ENCODE data around the gene FGD5.
"Not testable (repeated sequence)": the region's sequence is repeated elsewhere in the genome, so short reads cannot be mapped to it uniquely, and the experiment has no call there.

The FGD5 gene

DNA sequence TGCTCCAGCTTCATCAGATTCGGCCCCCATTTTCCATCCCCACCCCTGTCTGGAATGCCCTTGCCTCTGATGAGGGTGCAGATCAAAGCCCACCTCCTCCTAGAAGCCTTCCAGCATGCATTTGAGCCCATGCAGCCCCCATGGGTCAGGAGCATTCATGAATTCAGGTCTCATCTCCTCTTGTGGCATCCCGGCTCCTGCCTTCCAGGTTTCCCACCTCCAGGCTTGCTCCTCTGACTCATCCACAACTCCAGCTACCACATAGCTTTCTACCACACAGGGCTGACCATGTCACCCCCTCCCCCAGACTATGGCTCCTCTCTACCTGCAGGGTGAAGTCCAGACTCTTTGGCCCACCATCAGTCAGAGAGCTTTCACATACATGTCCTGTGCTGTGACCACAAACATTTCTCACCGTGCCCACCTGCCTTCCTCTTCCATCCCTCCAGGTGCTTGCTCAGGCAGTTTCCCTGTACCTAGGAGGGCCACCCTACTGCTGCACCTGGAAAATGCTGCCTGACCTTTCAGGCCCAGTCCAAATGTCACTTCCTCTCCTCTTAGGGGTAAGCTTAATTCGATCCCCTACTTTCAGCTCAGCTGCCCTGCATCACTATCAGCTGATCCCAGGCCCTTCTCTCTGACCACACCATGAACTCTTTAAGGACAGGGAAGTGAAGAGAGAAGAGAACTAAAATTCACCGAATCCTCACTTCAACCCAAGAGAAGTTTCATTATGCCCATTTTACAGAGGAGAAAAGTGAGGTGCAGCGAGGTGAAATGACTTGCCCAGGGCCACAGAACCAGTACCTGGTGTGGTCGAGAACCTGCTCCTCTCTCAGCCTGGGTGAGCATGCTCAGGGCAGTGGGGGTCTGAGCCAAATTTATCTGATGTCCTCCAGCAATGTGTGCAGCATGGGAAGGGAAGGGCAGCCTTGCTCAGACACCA, 13.7 kb upstream of the FGD5 start:
- no peak for DNase-seq (ENCODE audit: low read depth, low spot score)

DNA sequence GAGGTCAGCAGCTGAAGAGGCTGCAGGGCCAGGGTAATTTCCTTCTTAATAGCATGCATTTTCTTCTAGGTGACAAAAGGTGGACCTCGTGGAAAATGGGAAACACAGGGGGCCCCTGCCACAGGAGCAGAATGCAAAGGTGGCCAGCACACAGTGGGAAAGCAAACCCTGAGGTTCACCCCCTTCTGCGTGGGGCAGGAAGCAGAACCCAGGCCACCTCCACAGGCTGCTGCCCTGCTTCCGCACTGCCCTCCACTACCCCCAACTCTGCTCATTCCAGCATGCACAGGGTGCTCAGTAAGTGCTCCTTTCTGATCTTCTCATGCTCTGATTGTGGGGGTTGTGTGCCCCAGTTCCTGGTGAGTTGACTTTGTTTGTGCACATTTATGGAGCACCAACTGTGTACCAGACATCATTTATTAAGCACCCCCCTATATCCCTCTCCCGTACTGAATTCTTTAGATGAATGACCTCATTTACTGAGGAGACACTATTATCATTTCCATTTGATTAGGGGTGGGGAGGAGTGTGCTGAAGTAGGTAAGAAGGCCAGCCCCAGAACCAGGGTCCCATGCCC, 12.7 kb upstream of the FGD5 start:
- DNase-seq (ENCODE audit: low read depth, low spot score): no peak

GRCh38 chr3:14806641-14807263, 12.0 kb upstream of the FGD5 start:
- DNase-seq (ENCODE audit: low read depth, low spot score): no peak

DNA sequence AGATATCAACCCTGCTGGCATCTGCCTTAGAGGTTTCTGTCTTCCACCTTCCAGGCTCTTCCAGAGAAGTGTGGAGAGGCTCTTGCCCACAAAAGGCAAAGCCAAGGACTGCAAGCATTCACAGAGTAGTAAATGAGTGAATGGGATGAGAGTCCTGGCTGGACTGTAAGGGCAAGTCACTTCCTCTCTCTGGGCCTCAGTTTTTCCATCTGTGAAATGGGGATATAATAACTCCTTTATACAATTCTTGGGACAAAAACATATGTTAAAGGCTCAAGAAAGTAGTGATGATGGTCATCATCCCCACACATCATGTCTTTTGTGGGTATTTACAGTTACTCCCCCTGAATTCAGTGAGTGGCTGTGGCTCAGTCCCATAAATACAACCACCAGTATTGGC, 10.7 kb upstream of the FGD5 start:
- no peak for DNase-seq (ENCODE audit: low read depth, low spot score)

GRCh38 chr3:14808502-14809266, 10.1 kb upstream of the FGD5 start:
- DNase-seq (ENCODE audit: low read depth, low spot score): no peak

- DNase-seq (ENCODE audit: low read depth, low spot score): not testable (repeated sequence)
Observed at GRCh38 chr3:14809611-14810010, 9.2 kb upstream of the FGD5 start.

DNA sequence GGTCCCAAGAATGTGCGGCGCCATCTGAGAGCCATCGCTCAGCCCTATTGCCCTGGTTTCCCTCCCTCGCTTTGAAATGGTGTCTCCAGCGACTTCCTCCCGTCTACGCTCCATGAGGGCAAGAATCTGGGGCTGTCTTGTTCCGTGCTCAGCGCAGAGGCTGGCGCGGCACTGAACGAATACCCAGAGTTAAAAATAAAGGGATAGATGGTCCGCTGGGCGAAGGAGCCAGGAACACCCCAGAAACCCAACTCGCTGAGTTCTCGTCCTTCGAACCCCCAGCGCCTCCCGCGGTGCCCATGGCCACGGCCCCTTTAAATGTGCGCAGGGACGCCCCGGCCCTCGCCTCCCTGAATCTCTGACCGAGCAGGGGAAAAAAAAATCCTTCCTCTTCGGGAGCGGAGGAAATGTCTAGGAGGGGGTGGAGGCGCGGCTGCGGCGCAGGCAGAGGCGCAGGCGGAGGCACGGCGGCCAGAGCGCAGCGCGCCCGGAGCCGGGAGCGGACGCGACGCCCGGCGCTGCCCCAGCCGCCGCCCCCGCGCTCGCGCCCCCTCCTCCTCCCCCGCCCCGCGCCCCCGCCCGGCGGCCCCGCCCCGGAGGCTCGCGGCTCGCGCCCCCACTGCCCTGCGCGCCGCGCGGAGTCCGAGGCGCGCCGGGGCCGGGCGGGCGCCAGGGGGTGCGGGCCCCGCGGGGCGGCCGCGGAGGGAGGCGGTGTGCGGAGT, 8.5 kb upstream of the FGD5 start:
- no peak for DNase-seq (ENCODE audit: low read depth, low spot score)

DNA sequence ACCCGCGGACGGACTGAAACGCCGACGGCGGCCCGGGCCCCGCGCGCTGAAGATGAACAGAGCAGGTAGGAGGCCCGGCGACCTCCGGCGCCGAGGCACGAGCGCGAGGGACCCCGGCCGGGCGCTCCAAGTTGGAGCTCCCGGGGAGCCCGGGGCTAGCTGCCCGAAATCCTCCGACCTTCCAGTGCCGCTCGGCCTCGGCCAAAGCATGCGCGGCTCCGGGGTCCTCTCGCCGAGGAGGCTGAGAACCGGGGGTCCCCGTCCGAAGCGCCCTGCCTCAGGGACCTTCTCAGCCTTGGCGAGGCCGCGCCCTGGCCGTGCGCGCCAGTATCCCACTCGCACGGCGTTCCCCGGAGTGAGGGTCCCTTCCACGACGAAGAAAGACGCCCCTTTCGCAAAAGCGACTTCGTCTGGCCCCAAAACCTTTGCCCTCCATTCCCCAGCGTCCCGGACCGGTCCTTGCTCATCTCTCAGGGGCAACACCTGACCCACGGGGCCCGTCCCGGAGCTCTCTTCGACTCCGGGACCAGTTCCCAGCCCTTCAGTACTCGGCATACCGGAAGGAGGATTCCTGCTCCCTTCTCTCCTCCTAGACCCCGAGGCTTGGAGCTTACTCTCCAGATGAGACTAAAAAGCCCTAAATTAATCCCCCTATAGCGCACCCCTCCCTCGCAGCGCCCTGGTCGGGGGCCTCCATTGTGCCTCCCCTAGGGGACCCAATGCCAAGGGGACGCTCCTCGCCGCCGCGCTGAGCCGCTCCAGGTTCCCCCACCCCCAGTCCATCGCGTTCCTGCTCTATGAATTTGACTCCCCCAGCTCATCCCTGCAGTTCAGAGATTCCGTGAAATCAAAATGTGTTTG, 7.7 kb upstream of the FGD5 start:
- no peak for DNase-seq (ENCODE audit: low read depth, low spot score)

- DNase-seq (ENCODE audit: low read depth, low spot score): no peak
Observed at GRCh38 chr3:14811684-14812083, 7.1 kb upstream of the FGD5 start.

DNA sequence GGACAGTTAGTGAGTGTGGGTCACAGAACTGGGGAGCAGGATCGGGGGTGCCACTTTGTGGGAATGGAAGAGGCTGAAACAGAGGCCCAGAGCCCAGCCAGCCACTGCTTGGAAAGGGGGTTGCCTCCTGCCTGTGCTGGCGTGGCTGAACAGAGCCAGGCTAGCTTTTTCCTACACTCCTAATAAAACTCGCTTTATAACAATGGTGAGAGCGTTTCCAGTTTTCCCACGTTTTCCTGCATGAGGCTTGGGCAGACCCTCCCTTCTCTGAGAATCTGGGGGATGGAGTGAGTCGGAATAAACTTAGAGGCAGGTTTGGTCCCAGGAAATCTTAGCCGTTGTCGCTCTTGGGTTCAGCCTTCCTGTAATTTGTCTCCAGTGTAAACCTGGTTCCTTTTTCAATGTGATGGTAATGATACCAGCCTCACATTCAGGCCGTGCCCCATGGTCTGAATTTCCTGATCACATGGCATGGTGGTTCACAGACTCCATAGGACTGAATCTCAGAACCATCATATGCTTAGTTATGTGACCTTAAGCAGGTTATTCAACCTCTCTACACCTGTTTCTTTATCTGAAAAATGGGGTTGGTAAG, 6.5 kb upstream of the FGD5 start:
- no peak for DNase-seq (ENCODE audit: low read depth, low spot score)

- no peak for DNase-seq (ENCODE audit: low read depth, low spot score)
Observed at GRCh38 chr3:14814411-14814871, 4.3 kb upstream of the FGD5 start.

DNA sequence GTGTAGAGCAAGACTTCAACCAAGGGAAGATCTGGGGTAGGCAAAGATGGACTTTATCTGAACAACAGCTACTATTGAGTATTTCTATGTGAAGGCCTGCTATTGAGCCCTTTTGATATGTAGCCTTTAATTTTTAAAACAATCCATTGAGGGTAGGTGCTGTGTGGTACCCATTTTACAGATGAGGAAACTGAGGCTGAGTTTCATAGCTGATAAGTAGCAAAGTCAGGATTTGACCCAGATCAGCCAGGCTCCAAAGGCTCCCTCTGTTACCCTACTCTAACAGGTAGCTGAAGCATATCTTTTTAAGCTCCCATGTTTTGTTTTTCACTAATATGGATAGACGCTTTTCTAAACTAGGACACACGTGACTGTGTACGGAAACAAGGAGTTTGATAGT, 2.4 kb upstream of the FGD5 start:
- DNase-seq (ENCODE audit: low read depth, low spot score): no peak

DNA sequence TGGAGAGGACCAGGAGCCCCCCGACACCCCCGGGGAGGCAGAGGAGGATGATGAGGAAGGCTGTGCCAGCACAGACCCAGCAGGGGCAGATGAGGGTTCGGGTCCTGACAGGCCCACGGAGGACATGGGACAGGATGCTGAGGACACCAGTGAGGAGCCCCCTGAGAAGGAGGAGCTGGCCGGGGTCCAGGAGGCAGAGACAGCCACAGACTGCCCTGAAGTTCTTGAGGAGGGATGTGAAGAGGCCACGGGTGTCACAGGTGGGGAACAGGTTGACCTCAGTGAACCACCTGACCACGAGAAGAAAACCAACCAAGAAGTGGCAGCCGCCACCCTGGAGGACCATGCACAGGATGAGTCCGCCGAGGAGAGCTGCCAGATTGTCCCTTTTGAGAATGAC, 909 bp downstream of the FGD5 start:
- no peak for DNase-seq (ENCODE audit: low read depth, low spot score)

- DNase-seq (ENCODE audit: low read depth, low spot score): no peak
Observed at GRCh38 chr3:14820156-14820555, 1.4 kb downstream of the FGD5 start.

DNA sequence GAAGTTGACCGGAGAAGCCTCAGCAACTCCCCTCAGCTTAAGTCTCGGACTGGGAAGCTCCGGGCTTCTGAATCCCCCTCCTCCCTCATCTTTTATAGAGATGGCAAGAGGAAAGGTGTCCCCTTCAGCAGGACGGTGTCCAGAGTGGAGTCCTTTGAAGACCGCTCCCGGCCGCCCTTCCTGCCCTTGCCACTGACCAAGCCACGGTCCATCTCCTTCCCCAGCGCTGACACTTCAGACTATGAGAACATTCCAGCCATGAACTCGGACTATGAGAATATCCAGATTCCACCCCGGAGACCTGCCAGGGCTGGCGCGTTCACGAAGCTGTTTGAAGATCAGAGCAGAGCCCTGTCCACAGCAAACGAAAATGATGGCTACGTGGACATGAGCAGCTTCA, 2.4 kb downstream of the FGD5 start:
- no peak for DNase-seq (ENCODE audit: low read depth, low spot score)

DNA sequence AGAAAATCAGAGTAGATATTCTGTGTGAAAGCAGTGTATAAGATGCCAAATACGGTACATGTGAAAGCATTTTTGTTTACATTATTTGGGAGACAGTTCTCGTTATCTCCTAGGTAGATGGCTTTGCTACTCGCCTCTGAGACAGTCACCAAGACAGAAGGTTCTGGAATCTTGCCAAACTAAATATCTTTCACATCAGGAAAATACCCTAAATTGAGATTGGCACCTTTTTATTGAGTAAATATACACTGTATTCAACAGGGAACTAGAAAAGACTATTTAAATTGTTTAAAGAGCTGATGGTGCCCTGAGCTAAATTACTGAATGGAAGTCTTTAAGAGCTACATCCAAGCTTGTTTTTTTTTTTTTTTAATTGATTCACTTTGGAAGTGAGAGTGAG, 3.4 kb downstream of the FGD5 start:
- no peak for DNase-seq (ENCODE audit: low read depth, low spot score)

GRCh38 chr3:14822670-14823390, 4.1 kb downstream of the FGD5 start:
- DNase-seq (ENCODE audit: low read depth, low spot score): no peak

DNA sequence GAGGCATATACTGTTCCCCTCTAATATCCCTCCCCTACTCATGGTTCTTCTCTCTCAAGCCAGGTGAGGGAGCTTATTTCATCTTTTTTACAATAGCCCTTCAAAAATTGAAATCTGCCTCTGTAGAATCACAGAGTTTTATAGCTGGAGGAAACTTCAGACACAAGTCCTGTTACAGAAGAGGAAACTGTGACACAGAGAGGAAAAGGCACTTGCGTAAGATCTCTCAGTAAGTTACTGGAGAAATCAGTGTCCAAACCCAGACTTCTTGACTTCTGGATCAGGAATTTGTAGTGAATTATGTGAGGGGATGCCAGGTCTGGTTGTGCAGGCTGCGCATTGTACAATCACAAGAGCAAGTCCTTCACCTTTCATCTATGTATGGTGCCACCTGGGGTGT, 4.6 kb downstream of the FGD5 start:
- no peak for DNase-seq (ENCODE audit: low read depth, low spot score)

DNA sequence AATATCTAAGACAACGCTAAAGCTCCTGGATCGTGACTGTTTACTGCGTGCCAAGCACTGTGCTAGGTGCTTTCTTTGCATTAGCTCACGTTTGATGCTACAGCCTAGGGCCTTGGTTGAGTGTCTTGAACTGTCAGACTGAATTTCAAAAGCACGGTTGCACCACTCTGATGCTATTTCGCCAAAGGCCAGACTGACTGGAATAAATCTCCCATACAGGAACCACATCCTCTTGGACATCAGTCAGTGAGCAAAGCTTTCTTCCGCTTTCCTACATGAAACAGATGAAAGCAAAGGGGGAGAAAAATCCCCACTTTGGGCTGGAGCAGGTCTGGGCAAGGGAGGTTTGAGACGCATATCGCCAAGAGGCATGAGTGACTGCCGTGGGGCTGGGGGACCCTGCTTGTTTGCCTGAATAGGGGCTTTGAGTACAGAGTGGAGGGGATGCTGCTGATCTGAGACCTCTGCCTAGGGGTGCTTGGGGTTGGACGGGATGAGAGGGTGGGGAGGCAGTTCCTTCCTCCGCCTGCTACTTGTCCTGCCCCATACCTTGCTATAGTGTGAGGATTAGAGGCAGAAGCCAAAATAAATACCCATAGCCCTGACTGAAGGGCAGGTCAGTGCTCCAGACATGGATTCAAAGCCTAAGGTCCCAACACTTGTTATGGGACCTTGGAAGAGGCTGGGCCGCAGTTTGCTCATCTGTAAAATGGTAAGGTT, 5.3 kb downstream of the FGD5 start:
- DNase-seq (ENCODE audit: low read depth, low spot score): no peak

Measured in activated naive CD8-positive, alpha-beta T cell treated with anti-CD3 and anti-CD28 coated beads, Interleukin-2, amount 50 U/mL, for 16 hours (primary cell).